BJ (cell line): ENCODE data around the gene SH3BGRL. TPM values are rescaled to one million over a fixed set of nuclear protein-coding genes. Genes with fewer than 3 reads are reported as not detected.

Source experiments
- CTCF ChIA-PET: fragments of 350-600 bp; formaldehyde crosslinking; extraction: SDS; loops from one replicate; lab custom pipeline; 2021; ENCODE audit warnings: antibody characterized with exemption, inconsistent platforms; lab: Yijun Ruan, JAX
- POLR2A ChIA-PET: fragments of 300-600 bp; sonication (Branson Sonifier 250); formaldehyde crosslinking; extraction: SDS; loops from one replicate; lab custom pipeline; 2021; ENCODE audit warnings: antibody characterized with exemption; lab: Charles Lee
- DNase-seq: peaks from one replicate; pipeline ENCODE4 v3.0.0-alpha.2; 2011; ENCODE audit warnings: low read depth
- H3K27me3 ChIP-seq: 2 replicates; pipeline ENCODE4 v1.6.0; 2011; ENCODE audit warnings: low read length; ENCODE audit not compliant: control insufficient read depth, insufficient read depth
- H3K36me3 ChIP-seq: 2 replicates; pipeline ENCODE4 v1.5.1; 2011; ENCODE audit warnings: low read length; ENCODE audit not compliant: control insufficient read depth, insufficient read depth
- H3K4me3 ChIP-seq: 2 replicates; pipeline ENCODE4 v1.5.1; 2011; ENCODE audit warnings: low read depth, mild to moderate bottlenecking, control low read depth, low read length
- CTCF ChIP-seq: IDR thresholded peaks from 2 replicates; pipeline ENCODE4 v1.5.1; 2011; ENCODE audit warnings: low read depth, mild to moderate bottlenecking, control low read depth, inconsistent platforms, low read length, moderate library complexity; ENCODE audit not compliant: insufficient read depth
- polyA plus RNA-seq: library from polyadenylated mRNA; depleted of rRNA; stranded (reverse); fragments of >200 nt; gene quantifications from 2 replicates; pipeline ENCODE4 v1.2.3, GENCODE V29; 2011

Gene SH3BGRL
- polyA plus RNA-seq, 1 experiment: 85.2 TPM

GRCh38 chrX:81291996-81292395 is 90.1 kb downstream of the SH3BGRL start:
- H3K4me3 ChIP-seq: no peak overlapping the region
- no peaks in the 10 kb centered on the region for H3K27me3 ChIP-seq
- H3K36me3 ChIP-seq: no peaks in the 10 kb centered on the region
- ChIA-PET POLR2A (no interaction called here), CTCF (no interaction called here)
- no peak for DNase-seq
- no peak for TF ChIP-seq CTCF

- no peak for DNase-seq
- Histone ChIP-seq H3K36me3 (no peaks in the 10 kb centered on the region), H3K4me3 (no peak overlapping the region), H3K27me3 (no peaks in the 10 kb centered on the region)
- CTCF ChIA-PET: interaction anchor here (1.0 kb wide), 1 partner anchor 11 kb away, joined by 3 read pairs; no protein-coding TSS in a partner anchor
- POLR2A ChIA-PET: no interaction called here
- no peak for TF ChIP-seq CTCF
Observed at GRCh38 chrX:81294101-81294500, 92.2 kb downstream of the SH3BGRL start.

GRCh38 chrX:81301877-81302276 is 100.0 kb downstream of the SH3BGRL start:
- Histone ChIP-seq H3K27me3 (no peaks in the 10 kb centered on the region), H3K36me3 (no peaks in the 10 kb centered on the region), H3K4me3 (no peak overlapping the region)
- ChIA-PET CTCF (no interaction called here), POLR2A (no interaction called here)
- no peak for DNase-seq
- TF ChIP-seq CTCF: no peak

GRCh38 chrX:81304563-81304962 is 102.7 kb downstream of the SH3BGRL start:
- H3K36me3 ChIP-seq: no peaks in the 10 kb centered on the region
- no peak for DNase-seq
- H3K4me3 ChIP-seq: no peak overlapping the region
- TF ChIP-seq CTCF: no peak
- ChIA-PET POLR2A (no interaction called here), CTCF (no interaction called here)
- H3K27me3 ChIP-seq: no peaks in the 10 kb centered on the region

GRCh38 chrX:81305240-81305639 is 103.3 kb downstream of the SH3BGRL start:
- CTCF ChIA-PET: no interaction called here
- H3K36me3 ChIP-seq: no peaks in the 10 kb centered on the region
- POLR2A ChIA-PET: no interaction called here
- DNase-seq: no peak
- no peak for TF ChIP-seq CTCF
- no peaks in the 10 kb centered on the region for H3K27me3 ChIP-seq
- no peak overlapping the region for H3K4me3 ChIP-seq
